HG03045 (cell line): ENCODE results near the gene LSM10.

ENCODE experiments used
- ATAC-seq: cut with Tn5 transposase; IDR thresholded peaks from one replicate; pipeline ENCODE4 v1.9.1; 2021; ENCODE audit warnings: mild to moderate bottlenecking, moderate library complexity; ENCODE audit not compliant: unreplicated experiment

Gene LSM10

DNA sequence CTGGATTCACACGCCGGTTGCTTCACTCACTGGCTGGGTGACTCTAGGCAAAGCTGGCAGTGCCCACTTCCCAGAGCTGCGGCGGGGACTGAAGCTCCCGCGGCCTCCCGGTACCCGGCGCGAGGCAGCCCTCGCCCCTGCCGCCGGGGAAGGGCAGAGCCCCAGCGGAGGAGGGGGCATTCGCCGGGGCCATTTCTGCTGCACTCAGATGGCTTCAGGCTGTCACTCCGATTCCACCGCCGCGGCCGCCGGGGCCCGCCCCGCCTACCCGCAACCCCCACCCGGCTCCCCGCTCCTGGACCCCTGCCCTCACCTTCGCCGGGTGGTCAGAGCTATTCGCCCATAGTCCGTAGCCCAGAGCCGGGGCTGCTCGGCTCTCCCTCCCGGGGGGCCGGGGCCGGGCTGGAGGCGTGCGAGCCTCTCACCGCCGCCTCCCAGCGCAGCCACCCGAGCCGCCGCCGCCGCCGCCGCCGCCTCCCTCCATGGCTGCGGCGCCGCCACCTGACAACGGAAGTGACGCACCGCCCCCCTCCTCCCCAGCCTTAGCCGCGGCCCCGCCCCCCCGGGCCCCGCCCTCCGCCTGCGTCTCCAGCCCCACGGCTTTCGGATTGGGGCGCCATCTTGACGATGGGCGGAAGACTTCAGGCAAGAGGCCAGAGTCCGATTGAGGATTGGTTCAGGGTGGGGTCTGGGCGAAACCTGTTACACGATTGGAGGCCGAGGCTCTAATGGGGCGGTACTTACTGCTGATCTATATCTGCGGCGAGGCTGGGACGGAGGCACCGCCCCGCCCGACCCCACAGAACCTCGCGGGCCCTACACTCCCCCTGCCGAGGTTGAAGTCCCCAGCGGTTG lies 12.1 kb downstream of the LSM10 start, which contains the start of gene STK40:
TSS of gene STK40 (minus strand) at position 515 of the 855 bp plus-strand sequence. CDS start 24,592 bp downstream, outside the sequence.
- ATAC-seq = peak; percentile 83

DNA sequence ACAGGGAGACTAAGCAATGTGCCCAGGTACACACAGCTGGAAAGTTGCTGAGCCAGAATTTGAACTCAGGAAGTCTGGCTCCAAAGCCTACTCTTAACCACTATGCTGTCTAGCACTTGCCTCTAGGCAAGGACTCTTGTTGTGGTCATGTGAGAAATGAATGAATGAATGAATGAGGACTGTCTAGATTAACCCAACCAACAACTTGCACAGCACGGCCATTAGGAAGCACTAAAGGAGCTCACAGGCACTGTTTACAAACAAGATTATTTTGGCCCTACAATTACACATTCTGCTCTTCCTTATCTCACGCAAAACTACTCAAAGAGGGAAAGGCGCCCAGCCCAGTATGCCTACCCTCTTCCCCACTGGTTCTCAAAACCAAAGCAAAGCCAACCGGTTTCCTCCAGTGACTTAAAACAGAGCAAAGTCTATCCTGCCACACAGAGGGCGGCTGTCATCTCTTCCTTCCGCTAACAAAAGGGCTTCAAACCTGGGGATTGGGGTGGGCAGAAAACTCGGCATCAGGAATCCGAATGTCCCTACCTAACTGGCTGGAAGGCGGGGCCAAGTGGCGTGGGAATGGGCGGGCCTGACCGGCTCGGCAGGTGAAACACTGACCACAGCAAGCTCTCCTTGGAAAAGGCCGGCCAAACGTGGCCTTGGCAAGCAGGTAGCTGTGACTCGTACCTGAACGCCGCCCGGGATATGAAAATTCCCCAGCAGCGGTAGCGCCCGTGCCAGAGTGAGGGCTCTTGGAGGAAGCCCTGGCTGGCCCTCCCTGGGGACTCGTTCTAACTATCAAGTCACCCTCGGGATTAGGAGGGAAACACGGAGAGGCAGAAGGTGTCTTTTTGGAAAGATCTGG lies 12.9 kb downstream of the LSM10 start:
- ATAC-seq = no peak

DNA sequence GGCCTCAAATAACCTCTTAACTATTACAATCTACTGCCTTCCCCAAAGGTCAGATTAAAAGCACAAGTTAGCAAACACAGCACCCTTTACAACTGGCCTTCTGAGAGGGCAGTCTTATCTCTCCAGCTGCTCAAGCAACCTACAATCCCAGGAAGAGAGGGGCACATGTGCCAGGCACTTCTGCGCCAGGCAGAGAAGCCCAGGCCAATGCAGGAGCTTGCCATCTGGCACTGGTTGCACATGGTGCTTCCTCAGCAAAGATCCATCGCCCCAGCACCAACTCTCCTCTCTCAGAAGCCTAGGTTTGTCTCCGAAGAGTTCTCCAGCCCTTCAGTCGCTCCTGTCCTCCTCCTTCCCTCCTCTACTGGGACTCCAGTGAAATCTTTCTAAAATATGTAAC lies 14.5 kb downstream of the LSM10 start:
- no peak for ATAC-seq

DNA sequence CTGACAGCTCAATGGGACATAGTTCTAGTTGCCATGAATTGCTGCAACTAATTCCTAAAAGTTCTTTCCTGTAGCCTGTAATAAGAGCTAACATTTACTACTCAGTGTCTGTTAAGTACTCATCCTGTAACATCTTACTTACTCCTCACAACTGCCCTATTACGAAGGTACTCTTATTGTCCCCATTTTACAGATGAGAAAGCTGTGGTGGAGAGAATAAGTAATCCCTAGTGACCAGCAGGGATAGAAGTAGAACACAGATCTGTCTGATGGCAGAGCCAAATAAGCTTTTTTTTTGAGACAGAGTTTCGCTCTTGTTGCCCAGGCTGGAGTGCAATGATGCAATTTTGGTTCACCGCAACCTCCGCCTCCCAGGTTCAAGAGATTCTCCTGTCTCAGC lies 15.0 kb downstream of the LSM10 start:
- no peak for ATAC-seq

DNA sequence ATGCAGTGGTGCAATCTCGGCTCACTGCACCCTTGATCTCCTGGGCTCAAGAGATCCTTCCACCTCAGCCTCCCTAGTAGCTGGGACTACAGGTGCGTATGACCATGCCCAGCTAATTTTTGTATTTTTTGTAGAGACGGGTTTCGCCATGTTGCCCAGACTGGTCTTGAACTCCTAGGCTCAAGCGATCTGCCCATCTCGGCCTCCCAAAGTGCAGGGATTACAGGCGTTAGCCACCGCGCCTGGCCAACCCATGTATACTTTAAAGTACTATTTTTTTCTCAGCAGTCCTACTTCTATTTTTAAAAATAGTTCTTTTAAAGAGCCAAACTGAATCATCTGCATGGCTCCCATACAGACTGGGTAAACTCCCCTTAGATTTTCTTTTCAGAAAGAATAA lies 15.5 kb downstream of the LSM10 start:
- no peak for ATAC-seq

DNA sequence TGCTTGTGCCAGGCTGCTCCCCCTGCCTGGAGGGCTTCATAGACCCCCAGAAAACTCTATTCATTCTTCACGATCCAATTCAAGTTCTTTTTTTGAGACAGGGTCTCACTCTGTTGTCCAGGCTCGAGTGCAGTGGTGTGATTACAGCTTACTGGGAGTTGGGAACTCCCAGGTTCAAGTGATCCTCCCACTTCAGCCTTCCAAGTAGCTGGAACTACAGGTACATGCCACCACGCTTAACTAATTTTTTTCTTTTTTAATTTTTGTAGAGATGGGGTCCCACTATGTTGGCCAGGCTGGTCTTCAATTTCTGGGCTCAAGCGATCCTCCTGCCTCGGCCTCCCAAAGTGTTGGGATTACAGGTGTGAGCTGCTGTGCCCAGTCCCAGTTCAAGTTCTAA lies 16.3 kb downstream of the LSM10 start:
- ATAC-seq = no peak

DNA sequence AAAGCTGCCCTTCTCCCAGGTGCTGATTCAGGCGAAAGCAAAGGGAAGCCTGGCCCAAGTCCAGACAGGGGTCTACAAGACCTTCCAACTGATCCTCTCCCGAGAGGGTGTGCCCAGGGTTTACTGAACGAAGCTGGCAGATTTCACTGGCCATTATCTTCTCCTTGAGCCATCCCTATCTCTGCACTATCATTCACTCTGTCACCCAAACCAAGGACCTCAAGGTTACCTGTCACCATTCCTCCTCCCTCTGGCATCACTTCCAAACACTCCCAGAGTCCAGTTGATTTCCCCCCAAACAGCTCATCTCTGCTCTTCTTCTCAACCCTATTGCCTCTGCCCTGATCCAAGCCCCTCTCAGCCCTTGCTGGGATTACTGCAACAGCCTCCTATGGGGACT lies 16.9 kb downstream of the LSM10 start:
- ATAC-seq = no peak

DNA sequence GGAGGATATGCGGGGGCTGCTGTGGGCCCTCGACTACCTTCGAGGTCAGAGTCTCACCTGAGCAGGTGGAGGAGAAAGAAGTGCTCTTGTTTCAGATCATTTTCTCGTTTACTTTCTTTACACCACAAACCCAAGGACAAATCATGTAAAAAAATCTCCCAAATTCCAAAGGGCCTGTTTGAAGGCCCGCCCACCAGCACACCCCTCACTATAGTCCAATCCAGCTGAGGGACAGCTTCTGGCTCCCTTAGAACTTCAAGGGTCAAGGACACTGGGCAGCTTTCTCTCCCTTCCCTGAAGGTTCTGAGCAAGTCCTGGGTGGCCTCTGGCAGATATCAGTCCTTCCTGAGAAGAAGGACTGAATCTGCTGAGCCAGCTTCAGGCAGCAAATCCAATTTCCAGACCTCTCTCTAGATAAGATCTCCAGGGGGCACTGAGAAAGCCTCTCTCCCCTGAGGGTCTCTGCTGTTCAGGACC lies 17.5 kb downstream of the LSM10 start:
- no peak for ATAC-seq

DNA sequence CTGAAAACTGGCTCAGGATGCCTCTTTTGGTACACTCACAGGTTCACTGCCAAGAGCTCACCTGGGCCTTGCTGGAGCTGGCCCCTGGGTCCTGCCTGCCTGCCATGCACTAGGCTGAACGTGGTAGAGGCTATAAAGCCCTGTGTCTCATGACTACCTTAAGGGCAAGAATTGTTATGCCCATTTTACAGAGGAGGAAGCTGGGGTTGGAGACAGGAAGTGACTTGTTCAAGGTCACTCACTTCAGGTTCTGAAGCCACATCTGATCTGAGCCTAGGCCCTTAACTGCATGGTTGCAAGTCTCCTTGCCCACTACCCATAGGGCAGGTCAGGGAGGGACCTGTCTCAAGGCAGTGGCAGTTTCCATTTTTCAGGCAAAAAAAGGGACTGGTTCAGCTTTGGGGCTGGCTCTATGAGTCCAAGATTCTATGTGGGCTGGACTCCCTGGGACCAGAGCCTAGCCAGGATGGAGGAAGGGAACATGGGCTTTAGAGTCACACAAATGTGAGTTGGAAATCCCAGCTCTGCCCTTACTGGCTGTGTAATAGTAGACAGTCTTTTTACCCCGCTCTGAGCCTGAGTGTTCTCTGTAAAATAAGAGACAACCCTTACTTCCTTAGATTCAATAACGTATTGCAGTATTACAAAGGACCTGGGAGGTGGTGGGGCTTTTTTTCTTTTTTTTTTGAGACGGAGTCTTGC lies 19.8 kb downstream of the LSM10 start:
- ATAC-seq = no peak

DNA sequence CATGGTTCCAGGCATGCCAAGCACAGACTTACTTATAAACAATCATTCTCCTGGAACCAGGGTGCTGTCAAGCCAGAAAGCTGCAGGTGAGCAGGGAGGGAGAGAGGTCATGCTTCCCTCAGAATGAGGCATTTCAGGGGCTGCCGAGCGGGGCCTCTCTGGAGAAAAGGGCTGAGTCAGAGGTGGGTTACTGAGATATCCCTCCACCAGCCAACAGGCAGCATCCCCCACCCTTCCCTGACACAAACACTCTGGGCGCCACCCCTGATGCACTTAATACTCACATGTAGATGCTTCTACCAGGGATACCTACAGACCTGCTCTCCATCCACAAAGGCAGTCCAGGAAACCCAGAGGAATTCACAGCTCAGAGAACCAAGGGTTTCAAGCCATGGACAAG lies 25.1 kb downstream of the LSM10 start:
- ATAC-seq = no peak

DNA sequence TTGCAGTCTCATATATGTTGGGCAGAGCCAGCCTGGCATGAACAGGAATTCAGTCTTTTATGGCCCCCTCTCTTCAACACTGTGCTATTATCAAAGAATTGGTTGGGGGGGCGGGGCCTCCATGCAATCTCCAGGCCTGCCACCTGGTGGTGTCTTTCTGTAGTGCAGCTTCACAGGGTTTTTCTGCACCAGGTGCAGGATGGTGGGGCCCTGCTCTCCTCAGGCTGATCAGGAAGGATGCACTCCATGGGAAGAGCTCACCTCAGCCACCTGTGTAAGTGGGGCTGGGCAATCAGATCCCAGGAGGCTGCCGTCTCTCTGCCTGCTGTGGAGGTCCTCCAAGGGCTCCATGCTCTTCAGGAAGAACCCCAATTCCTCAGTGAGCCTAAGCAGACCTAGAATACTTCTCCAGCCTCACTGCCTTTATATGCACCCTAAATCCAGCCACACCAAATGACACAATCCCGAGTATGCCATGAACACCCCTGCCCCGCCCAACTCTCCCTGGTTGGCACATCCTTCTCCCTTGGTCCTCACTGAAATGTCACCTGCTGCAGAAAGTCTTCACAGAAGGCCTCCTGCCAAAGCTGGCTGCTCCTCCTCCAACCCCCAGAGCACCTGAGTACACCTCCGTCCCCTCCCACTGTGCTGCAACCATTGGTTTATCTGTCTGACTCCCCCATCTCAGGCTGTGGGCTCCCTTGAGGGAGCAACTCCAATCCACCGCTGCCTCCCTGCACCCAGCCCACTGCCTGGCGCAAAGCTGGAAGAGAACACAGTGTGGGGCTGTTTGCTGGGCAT lies 28.4 kb downstream of the LSM10 start:
- no peak for ATAC-seq

DNA sequence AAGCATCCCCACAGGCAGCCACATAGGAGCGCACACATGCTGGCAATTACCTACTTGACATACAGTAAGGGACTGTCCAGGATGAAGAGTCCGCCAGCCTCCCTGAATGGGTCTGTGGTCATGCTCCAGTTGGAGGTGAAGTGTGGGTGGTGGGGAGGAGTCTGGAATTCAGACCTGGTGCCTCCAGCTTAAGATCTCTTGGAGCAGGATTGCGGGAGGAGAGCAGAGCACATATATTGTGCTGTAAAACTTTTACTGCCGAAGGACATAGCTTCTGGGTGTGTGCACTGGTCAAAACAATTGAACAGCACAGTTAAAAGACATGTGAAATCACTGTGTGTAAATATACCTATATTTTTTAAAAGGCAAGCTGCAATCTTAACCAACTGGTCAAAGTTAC lies 29.9 kb downstream of the LSM10 start:
- ATAC-seq = no peak

DNA sequence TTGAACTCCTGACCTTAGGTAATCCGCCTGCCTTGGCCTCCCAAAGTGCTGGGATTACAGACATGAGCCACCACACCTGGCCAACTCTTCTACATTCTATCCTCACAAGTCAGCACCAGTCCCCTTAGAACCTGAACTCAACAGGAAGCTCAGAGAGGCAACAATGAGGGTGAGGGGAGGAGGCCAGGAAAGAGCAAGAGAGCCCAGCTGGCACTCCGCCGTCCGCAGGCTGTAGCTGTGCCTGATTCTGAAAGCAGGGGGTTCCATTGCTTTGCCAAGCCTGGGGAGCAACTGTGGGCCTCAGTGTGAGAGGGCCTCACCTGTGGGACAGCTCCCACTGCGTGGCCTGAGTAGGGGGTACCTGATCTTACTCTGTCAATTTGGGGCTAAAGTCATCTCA lies 30.6 kb downstream of the LSM10 start:
- no peak for ATAC-seq

DNA sequence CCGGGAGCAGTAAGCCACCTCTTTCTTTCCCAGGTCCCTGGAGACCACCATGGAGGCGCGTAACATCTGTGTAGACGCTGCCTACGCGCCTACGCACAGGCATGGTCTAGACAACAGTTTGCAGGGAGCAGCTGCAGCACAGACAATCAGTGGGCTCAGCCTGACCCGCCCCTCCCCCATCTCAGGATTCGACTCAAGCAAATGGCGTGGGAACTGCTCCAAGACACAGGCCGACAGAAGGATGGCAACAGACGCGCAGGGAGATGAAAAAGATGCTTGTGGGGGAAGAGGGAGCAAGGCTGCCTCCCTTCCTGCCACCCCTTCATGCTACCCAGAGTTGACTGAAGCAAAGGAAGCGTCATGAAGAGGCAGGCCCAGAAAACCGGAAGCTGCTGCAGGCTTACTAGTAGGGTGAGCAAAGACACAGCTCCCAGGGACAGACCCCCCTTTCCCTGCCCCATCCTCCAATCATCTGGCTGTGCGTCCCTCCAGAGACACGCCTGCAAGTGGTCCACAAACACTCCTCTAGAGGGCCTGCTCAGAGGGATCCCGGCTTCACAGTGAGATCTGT lies 31.5 kb downstream of the LSM10 start:
- ATAC-seq = no peak

DNA sequence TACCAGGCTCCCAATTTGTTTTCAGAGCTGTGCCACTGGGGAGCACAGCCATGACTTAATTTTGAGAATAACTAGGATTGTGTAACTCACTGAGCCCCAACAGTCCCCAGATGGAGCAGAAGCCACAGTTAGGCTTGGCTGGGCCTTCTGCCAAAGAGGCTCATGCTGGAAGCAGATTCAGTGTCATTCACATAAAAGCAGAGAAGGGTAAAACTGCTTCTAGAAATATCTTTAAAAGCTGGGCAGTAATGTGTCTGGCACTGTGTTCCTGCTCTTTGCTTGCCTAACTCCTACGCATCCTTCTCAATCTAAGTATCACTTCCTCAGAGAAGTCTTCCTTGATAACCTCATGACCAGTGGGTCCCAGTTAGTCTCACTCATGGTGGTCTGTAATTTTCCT lies 32.3 kb downstream of the LSM10 start:
- ATAC-seq = no peak

DNA sequence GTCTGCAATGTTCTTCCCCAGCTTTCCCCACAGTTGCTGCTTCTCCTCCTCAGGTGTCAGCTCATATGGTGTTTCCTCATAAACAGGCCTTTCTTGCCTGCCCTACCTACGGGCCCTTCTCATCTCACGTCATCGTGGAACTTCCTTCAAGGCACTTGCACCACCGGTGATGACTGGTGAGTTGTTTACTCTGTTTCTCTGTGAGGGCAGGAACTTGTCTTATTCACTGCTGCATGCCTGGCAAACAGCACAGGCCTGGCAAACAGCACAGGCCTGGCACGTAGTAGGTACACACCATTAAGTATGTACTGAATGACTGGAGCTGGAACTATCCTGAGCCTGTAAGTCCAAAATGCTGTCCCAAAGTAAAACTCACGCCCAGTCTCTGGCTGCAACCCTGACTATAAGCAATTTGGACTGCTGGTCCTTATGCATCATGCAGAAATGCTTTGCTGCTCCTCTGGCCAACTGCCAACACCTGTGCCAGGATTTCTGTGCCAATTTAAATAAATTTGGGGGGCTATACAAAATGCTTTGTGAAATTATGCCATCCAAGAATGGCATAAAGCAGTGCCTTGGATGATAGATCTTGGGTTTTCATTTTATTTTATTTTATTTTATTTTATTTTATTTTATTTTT lies 37.7 kb downstream of the LSM10 start:
- no peak for ATAC-seq

DNA sequence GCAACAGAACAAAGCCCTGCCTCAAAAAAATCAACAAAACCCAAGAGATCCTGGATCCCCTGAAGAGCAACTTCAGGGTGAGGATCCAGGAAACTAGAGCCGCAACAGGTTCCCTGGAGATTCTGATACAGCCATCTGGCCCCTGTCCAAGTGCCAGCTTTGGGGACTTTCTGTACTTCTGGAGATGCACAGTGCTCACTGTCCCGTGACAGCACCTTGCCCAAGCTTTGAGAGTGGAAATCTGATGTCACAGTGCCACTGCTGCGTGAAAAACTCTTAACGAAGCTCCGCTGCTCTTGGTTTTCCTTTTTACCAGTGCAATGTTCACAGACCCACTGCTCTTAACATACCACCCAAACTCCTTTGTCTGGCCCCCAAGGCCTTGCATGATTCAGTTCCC lies 38.3 kb downstream of the LSM10 start:
- no peak for ATAC-seq

DNA sequence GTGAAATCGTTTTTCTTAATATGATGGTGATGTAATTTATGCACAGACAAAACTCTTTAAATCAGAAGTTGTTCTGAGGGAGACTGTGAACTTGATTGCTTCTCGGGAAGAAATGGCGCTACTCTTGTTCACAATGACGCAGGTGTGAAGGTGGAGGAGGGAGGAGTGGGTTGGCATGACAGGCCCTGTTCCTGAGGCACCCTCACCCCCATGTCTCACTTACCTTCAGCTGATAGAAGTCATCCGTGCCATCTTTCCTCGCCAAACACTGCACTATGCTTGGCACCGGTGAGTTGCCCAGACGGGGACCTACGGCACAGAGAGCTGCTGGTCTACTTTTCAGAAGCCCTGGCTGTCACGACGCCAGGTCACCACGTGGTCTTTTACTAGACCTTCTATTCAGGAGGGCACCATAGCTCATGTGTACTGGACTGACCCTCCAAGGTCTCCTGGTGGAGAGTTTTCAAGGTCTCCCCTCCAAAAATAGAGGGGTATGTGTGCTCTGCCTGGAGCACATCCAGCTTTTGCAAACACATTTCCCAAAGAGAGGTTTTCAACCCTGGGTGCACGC lies 39.1 kb downstream of the LSM10 start:
- no peak for ATAC-seq

DNA sequence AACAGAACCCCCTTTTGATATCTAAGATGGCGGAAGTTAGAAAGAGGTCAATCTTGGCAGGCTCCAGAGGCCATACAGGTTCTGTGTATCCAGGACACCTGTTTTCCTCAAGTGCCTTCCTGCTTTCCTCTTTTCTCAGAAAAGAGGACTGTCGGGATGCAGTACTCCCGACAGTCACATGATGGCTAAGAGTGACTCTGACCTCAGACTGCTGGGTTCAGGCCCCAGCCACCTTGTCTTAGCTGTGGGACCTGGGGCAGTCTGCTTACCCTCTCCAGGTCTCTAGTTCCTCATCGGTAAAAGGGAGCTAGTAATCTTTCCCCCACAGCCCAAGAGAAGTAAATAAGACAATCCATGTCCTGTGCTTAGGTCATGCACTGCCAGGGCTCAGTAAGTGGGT lies 41.9 kb downstream of the LSM10 start:
- ATAC-seq = no peak
